H1 (cell line): ENCODE data around the gene HOXC11. TPM values are rescaled to one million over a fixed set of nuclear protein-coding genes. Genes with fewer than 3 reads are reported as not detected.

Experiments used
- CEBPB ChIP-seq: IDR thresholded peaks from 2 replicates; pipeline ENCODE4 v1.6.1; 2012; ENCODE audit warnings: low read depth, low read length
- CHD1 ChIP-seq: IDR thresholded peaks from 2 replicates; pipeline ENCODE4 v1.6.1; 2012; ENCODE audit warnings: low read depth, low read length, improper control_type of control experiment
- EGR1 ChIP-seq: IDR thresholded peaks from 2 replicates; pipeline ENCODE4 v1.6.1; 2011; ENCODE audit warnings: low read depth, low read length, borderline replicate concordance
- KDM5A ChIP-seq: fragments of 200-600 bp; IDR thresholded peaks from 2 replicates; pipeline ENCODE4 v1.7.1; 2012; ENCODE audit warnings: mild to moderate bottlenecking, low read length, inconsistent platforms, mixed read lengths
- MAFK ChIP-seq: IDR thresholded peaks from 2 replicates; pipeline ENCODE4 v1.6.1; 2012; ENCODE audit warnings: low read depth, mild to moderate bottlenecking, improper control_type of control experiment, low read length
- NRF1 ChIP-seq: IDR thresholded peaks from 2 replicates; pipeline ENCODE4 v1.6.1; 2011; ENCODE audit warnings: mild to moderate bottlenecking, low read depth, low read length, improper control_type of control experiment
- PHF8 ChIP-seq: fragments of 200-600 bp; sonication (generic); conservative IDR thresholded peaks from 2 replicates; pipeline ENCODE4 v1.7.1; 2012; ENCODE audit warnings: low read depth, mild to moderate bottlenecking, inconsistent platforms, low read length, moderate library complexity
- SP2 ChIP-seq: IDR thresholded peaks from 2 replicates; pipeline ENCODE4 v1.6.1; 2012; ENCODE audit warnings: mild to moderate bottlenecking, low read length, inconsistent platforms
- TCF12 ChIP-seq: IDR thresholded peaks from 2 replicates; pipeline ENCODE4 v1.6.1; 2011; ENCODE audit warnings: low read depth, mild to moderate bottlenecking, low read length
- polyA plus RNA-seq, 7 experiments: library from polyadenylated mRNA; depleted of rRNA in 3 of 7; stranded (reverse) in 5 of 7; unstranded in 2 of 7; fragments of >200 nt in 5 of 7; fragments of 200-250 nt in 2 of 7; gene quantifications; 1 replicate in 5 of 7; 2 replicates in 1 of 7; 4 replicates in 1 of 7; pipeline versions ENCODE4 v1.2.1 to v1.2.3, GENCODE V29; 2011 to 2013; ENCODE audit warnings: missing spikeins in 2 of 7, mixed read lengths in 2 of 7
- total RNA-seq: library from RNA; stranded (reverse); fragmentation: NEBNext Ultra II Directional; extraction: Animal tissue kit (Norgen Biotek cat#: 25700); gene quantifications from 2 replicates; pipeline ENCODE4 v1.2.1, GENCODE V29; 2021
- TF ChIP-seq, protein P1 (sequence below): fragments of 300-600 bp; sonication (generic); IDR thresholded peaks from 2 replicates; pipeline ENCODE4 v1.7.1; 2012; ENCODE audit warnings: low read length, moderate library complexity, mild to moderate bottlenecking, inconsistent platforms; ENCODE audit not compliant: insufficient replicate concordance

HOXC11 gene
- total and polyA plus RNA-seq, 2 of the 8 experiments (the other 6 are each of a cell fraction or from before 2014, with no cell fraction given), result not detected

DNA sequence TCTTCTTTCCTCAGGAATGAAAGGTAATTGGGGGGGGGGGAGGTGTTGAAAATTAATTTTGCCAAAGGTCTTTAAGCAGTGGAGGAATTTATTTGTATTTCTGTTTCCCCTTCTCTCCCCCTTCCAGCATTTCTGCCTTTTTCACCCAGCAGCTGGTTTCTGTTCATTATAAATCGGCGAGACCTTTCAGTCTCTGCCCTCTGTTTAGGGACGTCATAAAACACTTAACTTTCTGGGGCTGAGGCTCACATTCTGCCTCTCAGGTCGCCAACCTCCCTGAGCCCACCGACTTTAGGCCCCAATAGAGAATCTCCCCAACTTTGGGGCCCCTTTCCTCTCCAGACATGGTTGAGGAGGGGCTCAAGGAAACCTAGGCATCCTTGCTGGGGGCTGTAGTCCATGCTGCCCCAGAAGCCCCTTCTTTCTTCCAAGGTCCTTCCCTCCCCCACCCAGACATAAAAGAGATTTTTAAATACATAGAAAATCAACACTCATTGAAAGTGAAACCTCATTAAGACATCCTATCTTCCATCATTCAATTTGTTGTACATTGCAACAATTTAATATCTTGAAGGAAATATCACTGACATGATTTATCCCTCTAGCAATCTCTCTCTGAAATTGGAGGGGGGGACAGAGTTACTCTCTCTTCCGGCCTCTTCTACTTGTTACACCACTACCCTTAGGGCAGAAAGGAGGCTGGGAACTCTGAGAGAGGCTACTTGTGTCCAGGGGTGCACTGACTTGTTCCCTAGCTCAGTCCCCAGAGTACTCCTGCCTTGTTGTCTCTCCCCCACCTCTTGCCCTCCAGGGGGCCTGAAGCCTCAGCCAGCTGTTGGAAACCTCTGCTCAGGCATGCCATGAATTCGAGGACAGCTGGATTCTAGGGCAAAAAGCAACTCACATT is 52.8 kb downstream of the HOXC11 start (continued):
- TF ChIP-seq, protein P1, sequence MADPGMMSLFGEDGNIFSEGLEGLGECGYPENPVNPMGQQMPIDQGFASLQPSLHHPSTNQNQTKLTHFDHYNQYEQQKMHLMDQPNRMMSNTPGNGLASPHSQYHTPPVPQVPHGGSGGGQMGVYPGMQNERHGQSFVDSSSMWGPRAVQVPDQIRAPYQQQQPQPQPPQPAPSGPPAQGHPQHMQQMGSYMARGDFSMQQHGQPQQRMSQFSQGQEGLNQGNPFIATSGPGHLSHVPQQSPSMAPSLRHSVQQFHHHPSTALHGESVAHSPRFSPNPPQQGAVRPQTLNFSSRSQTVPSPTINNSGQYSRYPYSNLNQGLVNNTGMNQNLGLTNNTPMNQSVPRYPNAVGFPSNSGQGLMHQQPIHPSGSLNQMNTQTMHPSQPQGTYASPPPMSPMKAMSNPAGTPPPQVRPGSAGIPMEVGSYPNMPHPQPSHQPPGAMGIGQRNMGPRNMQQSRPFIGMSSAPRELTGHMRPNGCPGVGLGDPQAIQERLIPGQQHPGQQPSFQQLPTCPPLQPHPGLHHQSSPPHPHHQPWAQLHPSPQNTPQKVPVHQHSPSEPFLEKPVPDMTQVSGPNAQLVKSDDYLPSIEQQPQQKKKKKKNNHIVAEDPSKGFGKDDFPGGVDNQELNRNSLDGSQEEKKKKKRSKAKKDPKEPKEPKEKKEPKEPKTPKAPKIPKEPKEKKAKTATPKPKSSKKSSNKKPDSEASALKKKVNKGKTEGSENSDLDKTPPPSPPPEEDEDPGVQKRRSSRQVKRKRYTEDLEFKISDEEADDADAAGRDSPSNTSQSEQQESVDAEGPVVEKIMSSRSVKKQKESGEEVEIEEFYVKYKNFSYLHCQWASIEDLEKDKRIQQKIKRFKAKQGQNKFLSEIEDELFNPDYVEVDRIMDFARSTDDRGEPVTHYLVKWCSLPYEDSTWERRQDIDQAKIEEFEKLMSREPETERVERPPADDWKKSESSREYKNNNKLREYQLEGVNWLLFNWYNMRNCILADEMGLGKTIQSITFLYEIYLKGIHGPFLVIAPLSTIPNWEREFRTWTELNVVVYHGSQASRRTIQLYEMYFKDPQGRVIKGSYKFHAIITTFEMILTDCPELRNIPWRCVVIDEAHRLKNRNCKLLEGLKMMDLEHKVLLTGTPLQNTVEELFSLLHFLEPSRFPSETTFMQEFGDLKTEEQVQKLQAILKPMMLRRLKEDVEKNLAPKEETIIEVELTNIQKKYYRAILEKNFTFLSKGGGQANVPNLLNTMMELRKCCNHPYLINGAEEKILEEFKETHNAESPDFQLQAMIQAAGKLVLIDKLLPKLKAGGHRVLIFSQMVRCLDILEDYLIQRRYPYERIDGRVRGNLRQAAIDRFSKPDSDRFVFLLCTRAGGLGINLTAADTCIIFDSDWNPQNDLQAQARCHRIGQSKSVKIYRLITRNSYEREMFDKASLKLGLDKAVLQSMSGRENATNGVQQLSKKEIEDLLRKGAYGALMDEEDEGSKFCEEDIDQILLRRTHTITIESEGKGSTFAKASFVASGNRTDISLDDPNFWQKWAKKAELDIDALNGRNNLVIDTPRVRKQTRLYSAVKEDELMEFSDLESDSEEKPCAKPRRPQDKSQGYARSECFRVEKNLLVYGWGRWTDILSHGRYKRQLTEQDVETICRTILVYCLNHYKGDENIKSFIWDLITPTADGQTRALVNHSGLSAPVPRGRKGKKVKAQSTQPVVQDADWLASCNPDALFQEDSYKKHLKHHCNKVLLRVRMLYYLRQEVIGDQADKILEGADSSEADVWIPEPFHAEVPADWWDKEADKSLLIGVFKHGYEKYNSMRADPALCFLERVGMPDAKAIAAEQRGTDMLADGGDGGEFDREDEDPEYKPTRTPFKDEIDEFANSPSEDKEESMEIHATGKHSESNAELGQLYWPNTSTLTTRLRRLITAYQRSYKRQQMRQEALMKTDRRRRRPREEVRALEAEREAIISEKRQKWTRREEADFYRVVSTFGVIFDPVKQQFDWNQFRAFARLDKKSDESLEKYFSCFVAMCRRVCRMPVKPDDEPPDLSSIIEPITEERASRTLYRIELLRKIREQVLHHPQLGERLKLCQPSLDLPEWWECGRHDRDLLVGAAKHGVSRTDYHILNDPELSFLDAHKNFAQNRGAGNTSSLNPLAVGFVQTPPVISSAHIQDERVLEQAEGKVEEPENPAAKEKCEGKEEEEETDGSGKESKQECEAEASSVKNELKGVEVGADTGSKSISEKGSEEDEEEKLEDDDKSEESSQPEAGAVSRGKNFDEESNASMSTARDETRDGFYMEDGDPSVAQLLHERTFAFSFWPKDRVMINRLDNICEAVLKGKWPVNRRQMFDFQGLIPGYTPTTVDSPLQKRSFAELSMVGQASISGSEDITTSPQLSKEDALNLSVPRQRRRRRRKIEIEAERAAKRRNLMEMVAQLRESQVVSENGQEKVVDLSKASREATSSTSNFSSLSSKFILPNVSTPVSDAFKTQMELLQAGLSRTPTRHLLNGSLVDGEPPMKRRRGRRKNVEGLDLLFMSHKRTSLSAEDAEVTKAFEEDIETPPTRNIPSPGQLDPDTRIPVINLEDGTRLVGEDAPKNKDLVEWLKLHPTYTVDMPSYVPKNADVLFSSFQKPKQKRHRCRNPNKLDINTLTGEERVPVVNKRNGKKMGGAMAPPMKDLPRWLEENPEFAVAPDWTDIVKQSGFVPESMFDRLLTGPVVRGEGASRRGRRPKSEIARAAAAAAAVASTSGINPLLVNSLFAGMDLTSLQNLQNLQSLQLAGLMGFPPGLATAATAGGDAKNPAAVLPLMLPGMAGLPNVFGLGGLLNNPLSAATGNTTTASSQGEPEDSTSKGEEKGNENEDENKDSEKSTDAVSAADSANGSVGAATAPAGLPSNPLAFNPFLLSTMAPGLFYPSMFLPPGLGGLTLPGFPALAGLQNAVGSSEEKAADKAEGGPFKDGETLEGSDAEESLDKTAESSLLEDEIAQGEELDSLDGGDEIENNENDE, result no peak
- no peak for TF ChIP-seq CHD1
- TF ChIP-seq MAFK, result no peak
- no peak for TF ChIP-seq EGR1
- TF ChIP-seq KDM5A, result no peak
- TF ChIP-seq NRF1, result no peak
- 0 out of 2 replicates have a peak, but pooled peaks have one; percentile 44 for TF ChIP-seq TCF12
- TF ChIP-seq CEBPB, result no peak
- TF ChIP-seq SP2, result no peak
- no peak for TF ChIP-seq PHF8
